GM23338 (cell line): ENCODE results near the gene THRB. TPM values are rescaled to one million over a fixed set of nuclear protein-coding genes. Genes with fewer than 3 reads are reported as not detected.

Experiments used
- ATAC-seq: fragments of 200-7000 bp; cut with Tn5 transposase; 3 replicates; pipeline ENCODE4 v1.9.1; 2020
- DNase-seq: peaks from one replicate; pipeline ENCODE4 v3.0.0-alpha.2; 2015; ENCODE audit warnings: low spot score
- H2AFZ ChIP-seq: fragments of 200-600 bp; sonication (generic); 2 replicates; pipeline ENCODE4 v1.8.0; 2016; ENCODE audit warnings: antibody characterized with exemption, mild to moderate bottlenecking, moderate library complexity
- H3F3A ChIP-seq: fragments of 200-600 bp; sonication (generic); replicated peaks from 2 replicates; pipeline ENCODE4 v1.8.0; 2017; ENCODE audit warnings: antibody characterized with exemption, mixed run types, low read depth
- H3K27ac ChIP-seq: fragments of 200-600 bp; sonication (generic); 2 replicates; pipeline ENCODE4 v1.6.1; 2016; ENCODE audit warnings: low read depth
- H3K27me3 ChIP-seq: fragments of 200-600 bp; sonication (generic); 2 replicates; pipeline ENCODE4 v1.8.0; 2016; ENCODE audit warnings: mild to moderate bottlenecking, mixed run types, moderate library complexity; ENCODE audit not compliant: insufficient read depth
- H3K36me3 ChIP-seq: fragments of 200-600 bp; sonication (generic); 2 replicates; pipeline ENCODE4 v1.8.0; 2016; ENCODE audit warnings: mild to moderate bottlenecking; ENCODE audit not compliant: insufficient read depth
- H3K4me1 ChIP-seq: fragments of 200-600 bp; sonication (generic); 2 replicates; pipeline ENCODE4 v1.8.0; 2016; ENCODE audit warnings: mild to moderate bottlenecking, moderate library complexity; ENCODE audit not compliant: insufficient read depth
- H3K4me2 ChIP-seq: fragments of 200-600 bp; sonication (generic); 2 replicates; pipeline ENCODE4 v1.7.1; 2017; ENCODE audit warnings: mixed run types
- H3K4me3 ChIP-seq: fragments of 200-600 bp; sonication (generic); 2 replicates; pipeline ENCODE4 v1.6.1; 2016; ENCODE audit warnings: mixed run types
- H3K79me2 ChIP-seq: fragments of 200-600 bp; sonication (generic); replicated peaks from 2 replicates; pipeline ENCODE4 v1.8.0; 2017; ENCODE audit warnings: mild to moderate bottlenecking; ENCODE audit not compliant: insufficient read depth
- H3K9me2 ChIP-seq: fragments of 200-600 bp; sonication (generic); 2 replicates; pipeline ENCODE4 v1.8.0; 2017; ENCODE audit not compliant: insufficient read depth
- H4K20me1 ChIP-seq: fragments of 200-600 bp; sonication (generic); replicated peaks from 2 replicates; pipeline ENCODE4 v1.8.0; 2017; ENCODE audit warnings: mild to moderate bottlenecking; ENCODE audit not compliant: insufficient read depth
- H3K27ac Mint-ChIP-seq: 2 replicates; pipeline ENCODE4 v1.8.0; 2020; ENCODE audit warnings: inconsistent platforms, mild to moderate bottlenecking, moderate library complexity, mixed read lengths
- H3K27me3 Mint-ChIP-seq: 3 replicates; pipeline ENCODE4 v1.8.0; 2022; ENCODE audit warnings: low read depth, mild to moderate bottlenecking, moderate library complexity, mixed read lengths, inconsistent platforms; ENCODE audit not compliant: insufficient read depth, poor library complexity
- H3K36me3 Mint-ChIP-seq: 3 replicates; pipeline ENCODE4 v1.8.0; 2021; ENCODE audit warnings: low read depth, mild to moderate bottlenecking, inconsistent platforms, moderate library complexity, mixed read lengths
- H3K4me1 Mint-ChIP-seq: 3 replicates; pipeline ENCODE4 v1.8.0; 2020; ENCODE audit warnings: mild to moderate bottlenecking, inconsistent platforms, mixed read lengths
- H3K4me3 Mint-ChIP-seq: 3 replicates; pipeline ENCODE4 v1.8.0; 2021; ENCODE audit warnings: moderate library complexity, mild to moderate bottlenecking, inconsistent platforms, mixed read lengths
- H3K9me3 Mint-ChIP-seq: 3 replicates; pipeline ENCODE4 v1.8.0; 2020; ENCODE audit warnings: moderate library complexity, mild to moderate bottlenecking, inconsistent platforms, mixed read lengths
- CREB1 ChIP-seq: fragments of 250-450 bp; sonication (Bioruptor Pico); IDR thresholded peaks from 2 replicates; pipeline ENCODE4 v1.5.0; 2020; ENCODE audit warnings: low read depth, mild to moderate bottlenecking, moderate library complexity
- EZH2 ChIP-seq: fragments of 200-600 bp; sonication (generic); IDR thresholded peaks from one replicate; pipeline ENCODE4 v1.8.0; 2017; ENCODE audit warnings: antibody characterized with exemption, mild to moderate bottlenecking, low read depth; ENCODE audit not compliant: unreplicated experiment
- EZH2phosphoT487 ChIP-seq: fragments of 200-600 bp; sonication (generic); IDR thresholded peaks from one replicate; pipeline ENCODE4 v1.8.1; 2018; ENCODE audit warnings: antibody characterized with exemption; ENCODE audit not compliant: unreplicated experiment
- NANOG ChIP-seq: IDR thresholded peaks from 2 replicates; pipeline ENCODE4 v1.6.1; 2016; ENCODE audit warnings: antibody characterized with exemption, borderline replicate concordance
- STAT1 ChIP-seq: IDR thresholded peaks from one replicate; pipeline ENCODE4 v1.6.1; 2016; ENCODE audit warnings: antibody characterized with exemption; ENCODE audit not compliant: unreplicated experiment
- ZNF114 ChIP-seq: fragments of 250-450 bp; sonication (Bioruptor Pico); IDR thresholded peaks from 2 replicates; pipeline ENCODE4 v1.5.0; 2020; ENCODE audit warnings: mild to moderate bottlenecking, moderate library complexity
- ZNF331 ChIP-seq: fragments of 250-450 bp; sonication (Bioruptor Pico); IDR thresholded peaks from 2 replicates; pipeline ENCODE4 v1.5.0; 2020; ENCODE audit warnings: low read depth, mild to moderate bottlenecking, moderate library complexity
- polyA plus RNA-seq: library from polyadenylated mRNA; unstranded; fragments of >200 nt; fragmentation: Nextera tagmentation; extraction: Ambion mirVana; gene quantifications from 2 replicates; pipeline ENCODE4 v1.2.1, GENCODE V29; 2016
- total RNA-seq: library from RNA; depleted of rRNA; stranded (reverse); fragments of >200 nt; shearing (Covaris generic); gene quantifications from 2 replicates; pipeline ENCODE4 v1.2.3, GENCODE V29; 2014
- TF ChIP-seq, protein P1 (sequence below): fragments of 250-450 bp; sonication (Bioruptor Pico); IDR thresholded peaks from 2 replicates; pipeline ENCODE4 v1.5.0; 2020; ENCODE audit warnings: mild to moderate bottlenecking, moderate library complexity
- TF ChIP-seq, protein P2 (sequence below): IDR thresholded peaks from one replicate; pipeline ENCODE4 v1.6.1; 2018; ENCODE audit warnings: antibody characterized with exemption; ENCODE audit not compliant: unreplicated experiment
- TF ChIP-seq, protein P3 (sequence below): IDR thresholded peaks from 2 replicates; pipeline ENCODE4 v1.6.1; 2016; ENCODE audit warnings: antibody characterized with exemption

Gene THRB
- total and polyA plus RNA-seq, 2 experiments from 2014 or later = 1.7 to 3.2 TPM

DNA sequence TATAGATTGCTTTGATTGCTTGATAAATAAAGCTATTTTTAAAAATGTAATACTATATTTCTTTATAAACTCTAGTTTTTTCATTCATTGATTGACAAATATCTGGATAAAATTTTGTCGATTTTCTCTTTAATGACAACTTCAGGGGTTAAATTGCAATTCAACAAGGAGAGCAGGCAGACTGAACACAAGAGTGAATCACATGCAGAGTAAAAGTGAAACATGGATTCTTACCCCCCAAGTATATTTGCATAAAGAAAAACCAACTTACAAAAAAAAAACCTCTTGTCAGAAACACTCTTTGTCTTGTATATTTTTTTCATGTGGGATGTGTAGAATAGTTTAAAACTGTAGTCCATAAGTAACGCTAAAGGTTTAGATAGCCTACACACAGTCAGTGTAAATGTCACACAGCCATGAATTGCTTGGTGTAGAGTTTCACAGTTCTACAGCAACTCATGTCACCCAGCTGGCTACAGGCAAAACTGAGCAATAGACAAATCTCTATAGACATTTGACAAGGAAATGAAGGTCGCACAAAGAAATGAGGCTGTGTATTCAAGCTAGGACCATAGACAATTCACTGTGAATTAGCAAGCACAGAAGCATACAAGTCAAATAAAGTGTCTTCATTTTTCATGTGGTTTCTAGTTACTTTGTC is 141.6 kb downstream of the THRB start:
- DNase-seq (no peak), ATAC-seq (no peak)
- no peak overlapping the region for H3K27ac Mint-ChIP-seq
- no peaks in the 10 kb centered on the region for H3K36me3 Mint-ChIP-seq
- Histone ChIP-seq H3K27me3 (no peaks in the 10 kb centered on the region), H3K36me3 (no peaks in the 10 kb centered on the region), H3F3A (no peaks in the 10 kb centered on the region), H3K27ac (no peak overlapping the region), H3K79me2 (no peaks in the 10 kb centered on the region), H4K20me1 (no peaks in the 10 kb centered on the region), H3K4me1 (no peaks in the 10 kb centered on the region), H2AFZ (no peak overlapping the region), H3K9me2 (no peaks in the 10 kb centered on the region), H3K4me3 (no peak overlapping the region), H3K4me2 (no peak overlapping the region)
- H3K27me3 Mint-ChIP-seq = no peaks in the 10 kb centered on the region
- H3K9me3 Mint-ChIP-seq = no peaks in the 10 kb centered on the region
- H3K4me3 Mint-ChIP-seq = no peak overlapping the region
- H3K4me1 Mint-ChIP-seq = peaks cover 6% of the 10 kb centered on the region; the same call in 2 of the 3 replicates
- TF ChIP-seq CREB1 (CRISPR knock-in tag) (no peak), ZNF331 (CRISPR knock-in tag) (no peak), EZH2 (no peak), EZH2phosphoT487 (no peak), STAT1 (no peak), ZNF114 (CRISPR knock-in tag) (no peak), NANOG (no peak)
- TF ChIP-seq, protein P1, sequence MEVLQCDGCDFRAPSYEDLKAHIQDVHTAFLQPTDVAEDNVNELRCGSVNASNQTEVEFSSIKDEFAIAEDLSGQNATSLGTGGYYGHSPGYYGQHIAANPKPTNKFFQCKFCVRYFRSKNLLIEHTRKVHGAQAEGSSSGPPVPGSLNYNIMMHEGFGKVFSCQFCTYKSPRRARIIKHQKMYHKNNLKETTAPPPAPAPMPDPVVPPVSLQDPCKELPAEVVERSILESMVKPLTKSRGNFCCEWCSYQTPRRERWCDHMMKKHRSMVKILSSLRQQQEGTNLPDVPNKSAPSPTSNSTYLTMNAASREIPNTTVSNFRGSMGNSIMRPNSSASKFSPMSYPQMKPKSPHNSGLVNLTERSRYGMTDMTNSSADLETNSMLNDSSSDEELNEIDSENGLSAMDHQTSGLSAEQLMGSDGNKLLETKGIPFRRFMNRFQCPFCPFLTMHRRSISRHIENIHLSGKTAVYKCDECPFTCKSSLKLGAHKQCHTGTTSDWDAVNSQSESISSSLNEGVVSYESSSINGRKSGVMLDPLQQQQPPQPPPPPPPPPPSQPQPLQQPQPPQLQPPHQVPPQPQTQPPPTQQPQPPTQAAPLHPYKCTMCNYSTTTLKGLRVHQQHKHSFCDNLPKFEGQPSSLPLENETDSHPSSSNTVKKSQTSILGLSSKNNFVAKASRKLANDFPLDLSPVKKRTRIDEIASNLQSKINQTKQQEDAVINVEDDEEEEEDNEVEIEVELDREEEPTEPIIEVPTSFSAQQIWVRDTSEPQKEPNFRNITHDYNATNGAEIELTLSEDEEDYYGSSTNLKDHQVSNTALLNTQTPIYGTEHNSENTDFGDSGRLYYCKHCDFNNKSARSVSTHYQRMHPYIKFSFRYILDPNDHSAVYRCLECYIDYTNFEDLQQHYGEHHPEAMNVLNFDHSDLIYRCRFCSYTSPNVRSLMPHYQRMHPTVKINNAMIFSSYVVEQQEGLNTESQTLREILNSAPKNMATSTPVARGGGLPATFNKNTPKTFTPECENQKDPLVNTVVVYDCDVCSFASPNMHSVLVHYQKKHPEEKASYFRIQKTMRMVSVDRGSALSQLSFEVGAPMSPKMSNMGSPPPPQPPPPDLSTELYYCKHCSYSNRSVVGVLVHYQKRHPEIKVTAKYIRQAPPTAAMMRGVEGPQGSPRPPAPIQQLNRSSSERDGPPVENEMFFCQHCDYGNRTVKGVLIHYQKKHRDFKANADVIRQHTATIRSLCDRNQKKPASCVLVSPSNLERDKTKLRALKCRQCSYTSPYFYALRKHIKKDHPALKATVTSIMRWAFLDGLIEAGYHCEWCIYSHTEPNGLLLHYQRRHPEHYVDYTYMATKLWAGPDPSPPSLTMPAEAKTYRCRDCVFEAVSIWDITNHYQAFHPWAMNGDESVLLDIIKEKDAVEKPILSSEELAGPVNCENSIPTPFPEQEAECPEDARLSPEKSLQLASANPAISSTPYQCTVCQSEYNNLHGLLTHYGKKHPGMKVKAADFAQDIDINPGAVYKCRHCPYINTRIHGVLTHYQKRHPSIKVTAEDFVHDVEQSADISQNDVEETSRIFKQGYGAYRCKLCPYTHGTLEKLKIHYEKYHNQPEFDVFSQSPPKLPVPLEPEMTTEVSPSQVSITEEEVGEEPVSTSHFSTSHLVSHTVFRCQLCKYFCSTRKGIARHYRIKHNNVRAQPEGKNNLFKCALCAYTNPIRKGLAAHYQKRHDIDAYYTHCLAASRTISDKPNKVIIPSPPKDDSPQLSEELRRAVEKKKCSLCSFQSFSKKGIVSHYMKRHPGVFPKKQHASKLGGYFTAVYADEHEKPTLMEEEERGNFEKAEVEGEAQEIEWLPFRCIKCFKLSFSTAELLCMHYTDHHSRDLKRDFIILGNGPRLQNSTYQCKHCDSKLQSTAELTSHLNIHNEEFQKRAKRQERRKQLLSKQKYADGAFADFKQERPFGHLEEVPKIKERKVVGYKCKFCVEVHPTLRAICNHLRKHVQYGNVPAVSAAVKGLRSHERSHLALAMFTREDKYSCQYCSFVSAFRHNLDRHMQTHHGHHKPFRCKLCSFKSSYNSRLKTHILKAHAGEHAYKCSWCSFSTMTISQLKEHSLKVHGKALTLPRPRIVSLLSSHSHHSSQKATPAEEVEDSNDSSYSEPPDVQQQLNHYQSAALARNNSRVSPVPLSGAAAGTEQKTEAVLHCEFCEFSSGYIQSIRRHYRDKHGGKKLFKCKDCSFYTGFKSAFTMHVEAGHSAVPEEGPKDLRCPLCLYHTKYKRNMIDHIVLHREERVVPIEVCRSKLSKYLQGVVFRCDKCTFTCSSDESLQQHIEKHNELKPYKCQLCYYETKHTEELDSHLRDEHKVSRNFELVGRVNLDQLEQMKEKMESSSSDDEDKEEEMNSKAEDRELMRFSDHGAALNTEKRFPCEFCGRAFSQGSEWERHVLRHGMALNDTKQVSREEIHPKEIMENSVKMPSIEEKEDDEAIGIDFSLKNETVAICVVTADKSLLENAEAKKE (CRISPR knock-in tag) = no peak
- TF ChIP-seq, protein P2, sequence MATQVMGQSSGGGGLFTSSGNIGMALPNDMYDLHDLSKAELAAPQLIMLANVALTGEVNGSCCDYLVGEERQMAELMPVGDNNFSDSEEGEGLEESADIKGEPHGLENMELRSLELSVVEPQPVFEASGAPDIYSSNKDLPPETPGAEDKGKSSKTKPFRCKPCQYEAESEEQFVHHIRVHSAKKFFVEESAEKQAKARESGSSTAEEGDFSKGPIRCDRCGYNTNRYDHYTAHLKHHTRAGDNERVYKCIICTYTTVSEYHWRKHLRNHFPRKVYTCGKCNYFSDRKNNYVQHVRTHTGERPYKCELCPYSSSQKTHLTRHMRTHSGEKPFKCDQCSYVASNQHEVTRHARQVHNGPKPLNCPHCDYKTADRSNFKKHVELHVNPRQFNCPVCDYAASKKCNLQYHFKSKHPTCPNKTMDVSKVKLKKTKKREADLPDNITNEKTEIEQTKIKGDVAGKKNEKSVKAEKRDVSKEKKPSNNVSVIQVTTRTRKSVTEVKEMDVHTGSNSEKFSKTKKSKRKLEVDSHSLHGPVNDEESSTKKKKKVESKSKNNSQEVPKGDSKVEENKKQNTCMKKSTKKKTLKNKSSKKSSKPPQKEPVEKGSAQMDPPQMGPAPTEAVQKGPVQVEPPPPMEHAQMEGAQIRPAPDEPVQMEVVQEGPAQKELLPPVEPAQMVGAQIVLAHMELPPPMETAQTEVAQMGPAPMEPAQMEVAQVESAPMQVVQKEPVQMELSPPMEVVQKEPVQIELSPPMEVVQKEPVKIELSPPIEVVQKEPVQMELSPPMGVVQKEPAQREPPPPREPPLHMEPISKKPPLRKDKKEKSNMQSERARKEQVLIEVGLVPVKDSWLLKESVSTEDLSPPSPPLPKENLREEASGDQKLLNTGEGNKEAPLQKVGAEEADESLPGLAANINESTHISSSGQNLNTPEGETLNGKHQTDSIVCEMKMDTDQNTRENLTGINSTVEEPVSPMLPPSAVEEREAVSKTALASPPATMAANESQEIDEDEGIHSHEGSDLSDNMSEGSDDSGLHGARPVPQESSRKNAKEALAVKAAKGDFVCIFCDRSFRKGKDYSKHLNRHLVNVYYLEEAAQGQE = no peak
- TF ChIP-seq, protein P3, sequence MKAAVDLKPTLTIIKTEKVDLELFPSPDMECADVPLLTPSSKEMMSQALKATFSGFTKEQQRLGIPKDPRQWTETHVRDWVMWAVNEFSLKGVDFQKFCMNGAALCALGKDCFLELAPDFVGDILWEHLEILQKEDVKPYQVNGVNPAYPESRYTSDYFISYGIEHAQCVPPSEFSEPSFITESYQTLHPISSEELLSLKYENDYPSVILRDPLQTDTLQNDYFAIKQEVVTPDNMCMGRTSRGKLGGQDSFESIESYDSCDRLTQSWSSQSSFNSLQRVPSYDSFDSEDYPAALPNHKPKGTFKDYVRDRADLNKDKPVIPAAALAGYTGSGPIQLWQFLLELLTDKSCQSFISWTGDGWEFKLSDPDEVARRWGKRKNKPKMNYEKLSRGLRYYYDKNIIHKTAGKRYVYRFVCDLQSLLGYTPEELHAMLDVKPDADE = no peak
